ENCODE measurements around the gene PSMB2.

- TF ChIP-seq KDM4A (IDR thresholded peaks at IDR 0.05; ENCODE audit: low read depth, low read length, severe bottlenecking): no peak
- no peak for TF ChIP-seq TCF12 (IDR thresholded peaks at IDR 0.05; ENCODE audit: low read depth, low read length)
- TF ChIP-seq TBP (IDR thresholded peaks at IDR 0.05; ENCODE audit: low read depth, low read length): no peak
- no peak for TF ChIP-seq FOSL1 (IDR thresholded peaks at IDR 0.05; ENCODE audit: insufficient read depth, low read depth, low read length)
- TF ChIP-seq CTCF (IDR thresholded peaks at IDR 0.05; ENCODE audit: control extremely low read depth in 1 of 3, insufficient read depth in 1 of 3, low read depth in 1 of 3, low read length in 3 of 3): no peak
Observed at GRCh38 chr1:35575416-35575958, 65.8 kb downstream of the PSMB2 start.

Data from H1 (cell line).